ENCODE data around the gene PTPRT. TPM values are rescaled to one million over a fixed set of nuclear protein-coding genes. Genes with fewer than 3 reads are reported as not detected.

Gene PTPRT
- total RNA-seq, 1 experiment from 2014 or later = 0.13 TPM

GRCh38 chr20:42461965-42462593, 727.6 kb downstream of the PTPRT start:
- no peaks in the 10 kb centered on the region for H3K79me2 ChIP-seq (ENCODE audit: insufficient read depth, low read length)
- no peak overlapping the region for H2BK12ac ChIP-seq (ENCODE audit: insufficient read length, low read depth, low read length)
- no peak overlapping the region for H2AFZ ChIP-seq (ENCODE audit: low read length)
- no peak overlapping the region for H3K4ac ChIP-seq (ENCODE audit: low read depth, low read length)
- no peak overlapping the region for H3K4me2 ChIP-seq (ENCODE audit: insufficient read depth, insufficient read length, low read length)
- no peak overlapping the region for H2BK15ac ChIP-seq (ENCODE audit: low read depth, low read length)
- no peak overlapping the region for H2BK5ac ChIP-seq (ENCODE audit: insufficient read length, low read length)
- no peak overlapping the region for H3K4me3 Mint-ChIP-seq
- no peak overlapping the region for H3T11ph ChIP-seq (ENCODE audit: low read length)
- H3K9ac ChIP-seq (ENCODE audit: extremely low read depth, insufficient read length, low read length) = no peak overlapping the region
- no peak for DNase-seq
- H3K79me1 ChIP-seq (ENCODE audit: insufficient read depth, low read depth, low read length, poor library complexity, severe bottlenecking) = no peaks in the 10 kb centered on the region
- H3K4me1 Mint-ChIP-seq = peaks cover 15 to 22% of the 10 kb centered on the region in 2 experiments
- no peak overlapping the region for H3K56ac ChIP-seq (ENCODE audit: insufficient read length, low read depth, low read length)
- no peaks in the 10 kb centered on the region for H3K27me3 ChIP-seq (ENCODE audit: insufficient read depth, low read length)
- H3K36me3 Mint-ChIP-seq (ENCODE audit: insufficient read depth in 1 of 3, low read depth in 3 of 3) = no peaks in the 10 kb centered on the region
- H3K27ac Mint-ChIP-seq = no peak overlapping the region
- no peak overlapping the region for H2BK120ac ChIP-seq (ENCODE audit: low read depth, low read length, poor library complexity, severe bottlenecking)
- no peak overlapping the region for H4K8ac ChIP-seq (replicated peaks; ENCODE audit: insufficient read length, low read depth, low read length)
- H3K23me2 ChIP-seq (ENCODE audit: insufficient read length, low read depth, low read length, poor library complexity, severe bottlenecking) = no peaks in the 10 kb centered on the region
- no peak overlapping the region for H2AK5ac ChIP-seq (ENCODE audit: insufficient read length, low read length)
- no peak overlapping the region for H2BK20ac ChIP-seq (ENCODE audit: low read depth, low read length, poor library complexity, severe bottlenecking)
- WGBS (ENCODE audit: extremely low coverage, insufficient read length, low lambda C conversion rate) = no CpG with 5 or more reads among the region's 2 CpGs
- H3K27me3 Mint-ChIP-seq (ENCODE audit: low read depth) = no peaks in the 10 kb centered on the region; the same call in 1 of the 2 replicates
- H3K9me3 Mint-ChIP-seq = no peaks in the 10 kb centered on the region
- no peak overlapping the region for H4K5ac ChIP-seq (ENCODE audit: insufficient read length, low read depth, low read length)
- H3K23ac ChIP-seq (ENCODE audit: insufficient read length, low read depth, low read length) = no peak overlapping the region
- H3K4me1 ChIP-seq (ENCODE audit: insufficient read depth, low read length) = no peaks in the 10 kb centered on the region
- H3K14ac ChIP-seq (ENCODE audit: insufficient read depth, low read length) = no peak overlapping the region
- no peak for TF ChIP-seq CTCF (conservative IDR thresholded peaks at IDR 0.05)
- H3K9me3 ChIP-seq (ENCODE audit: control insufficient read depth, low read depth, low read length) = no peaks in the 10 kb centered on the region
- H4K20me1 ChIP-seq (ENCODE audit: control insufficient read depth, insufficient read depth, insufficient read length) = no peaks in the 10 kb centered on the region
- no peak overlapping the region for H3K18ac ChIP-seq (ENCODE audit: insufficient read length, low read depth, low read length)
- H4K91ac ChIP-seq (ENCODE audit: insufficient read length, low read depth, low read length) = no peak overlapping the region
- H3K27ac ChIP-seq (ENCODE audit: insufficient read length, low read depth, low read length) = no peak overlapping the region
